ENCODE results near the gene STOML2. TPM values are rescaled to one million over a fixed set of nuclear protein-coding genes. Genes with fewer than 3 reads are reported as not detected.

STOML2 gene
- total RNA-seq, 1 experiment from 2014 or later = 214 TPM

GRCh38 chr9:35067056-35067455 lies 35.9 kb downstream of the STOML2 start:
- Mint-ChIP-seq H3K36me3 (peaks cover 79% of the 10 kb centered on the region), H3K4me1 (peaks cover 20% of the 10 kb centered on the region), H3K9me3 (no peaks in the 10 kb centered on the region), H3K27me3 (ENCODE audit: low read depth) (no peaks in the 10 kb centered on the region), H3K4me3 (no peak overlapping the region), H3K27ac (no peak overlapping the region)
- CTCF ChIA-PET = interaction anchor here (1.5 to 1.9 kb wide), 2 partner anchors 16 to 168 kb away, joined by 5 to 6 read pairs; no protein-coding TSS in a partner anchor
- POLR2A ChIA-PET = no interaction called here
- no peak for TF ChIP-seq ZMAT4 (CRISPR knock-in tag; IDR thresholded peaks at IDR 0.05)
- no peak for TF ChIP-seq IRF1 (CRISPR knock-in tag; IDR thresholded peaks at IDR 0.05)
- no peak for TF ChIP-seq ELF4 (CRISPR knock-in tag; IDR thresholded peaks at IDR 0.05; ENCODE audit: low read depth)
- no peak for TF ChIP-seq PRRX2 (CRISPR knock-in tag; IDR thresholded peaks at IDR 0.05)
- no peak for TF ChIP-seq ARID4B (CRISPR knock-in tag; IDR thresholded peaks at IDR 0.05; ENCODE audit: borderline replicate concordance)
- TF ChIP-seq ZNF121 (CRISPR knock-in tag; IDR thresholded peaks at IDR 0.05) = no peak
- TF ChIP-seq HMGA2 (CRISPR knock-in tag; IDR thresholded peaks at IDR 0.05) = no peak
- TF ChIP-seq USF2 (CRISPR knock-in tag; IDR thresholded peaks at IDR 0.05) = no peak
- no peak for TF ChIP-seq ZNF232 (CRISPR knock-in tag; IDR thresholded peaks at IDR 0.05)
- no peak for TF ChIP-seq MAX (CRISPR knock-in tag; IDR thresholded peaks at IDR 0.05)
- TF ChIP-seq E2F1 (CRISPR knock-in tag; IDR thresholded peaks at IDR 0.05) = no peak
- TF ChIP-seq IRF2 (CRISPR knock-in tag; IDR thresholded peaks at IDR 0.05; ENCODE audit: borderline replicate concordance, low read depth) = no peak
- no peak for TF ChIP-seq ATF2 (CRISPR knock-in tag; IDR thresholded peaks at IDR 0.05; ENCODE audit: borderline replicate concordance, low read depth)
- TF ChIP-seq EMX1 (CRISPR knock-in tag; IDR thresholded peaks at IDR 0.05) = no peak
- TF ChIP-seq CREM (CRISPR knock-in tag; IDR thresholded peaks at IDR 0.05) = no peak
- TF ChIP-seq TP53 (CRISPR knock-in tag; IDR thresholded peaks at IDR 0.05) = no peak
- no peak for TF ChIP-seq ZNF263 (CRISPR knock-in tag; IDR thresholded peaks at IDR 0.05; ENCODE audit: low read depth)
- TF ChIP-seq ZNF512 (CRISPR knock-in tag; IDR thresholded peaks at IDR 0.05; ENCODE audit: borderline replicate concordance) = no peak
- TF ChIP-seq MLX (CRISPR knock-in tag; IDR thresholded peaks at IDR 0.05) = no peak
- no peak for TF ChIP-seq FOXJ3 (CRISPR knock-in tag; IDR thresholded peaks at IDR 0.05; ENCODE audit: borderline replicate concordance)
- no peak for DNase-seq (ENCODE audit: low spot score)
- no peak for ATAC-seq

Data from WTC11 (cell line).